GM12891 (cell line): ENCODE data around the gene GNAL.

Source experiments
- DNase-seq: peaks from one replicate; pipeline ENCODE4 v3.0.0; 2011; ENCODE audit warnings: low spot score; ENCODE audit not compliant: insufficient read length
- FAIRE-seq: peaks from 2 replicates; lab custom pipeline; 2011; peaks lifted over from hg19 to GRCh38; lab: Jason Lieb, UNC
- PAX5 ChIP-seq: IDR thresholded peaks from 2 replicates; pipeline ENCODE4 v1.6.1; 2011; ENCODE audit warnings: low read length, moderate library complexity, mild to moderate bottlenecking; ENCODE audit not compliant: insufficient read depth, severe bottlenecking
- POLR2A ChIP-seq: IDR thresholded peaks from 2 replicates; pipeline ENCODE4 v1.6.1; 2011; ENCODE audit warnings: low read depth, low read length, control low read depth
- POLR2AphosphoS5 ChIP-seq: IDR thresholded peaks from 2 replicates; pipeline ENCODE4 v1.6.1; 2011; ENCODE audit warnings: low read depth, low read length, control low read depth
- POU2F2 ChIP-seq: IDR thresholded peaks from 2 replicates; pipeline ENCODE4 v1.6.1; 2011; ENCODE audit warnings: low read depth, mild to moderate bottlenecking, control low read depth, low read length, moderate library complexity
- SPI1 ChIP-seq: IDR thresholded peaks from 2 replicates; pipeline ENCODE4 v1.6.1; 2011; ENCODE audit warnings: low read depth, low read length, control low read depth
- TAF1 ChIP-seq: IDR thresholded peaks from 2 replicates; pipeline ENCODE4 v1.6.1; 2011; ENCODE audit warnings: low read depth, low read length, control low read depth

Gene GNAL

DNA sequence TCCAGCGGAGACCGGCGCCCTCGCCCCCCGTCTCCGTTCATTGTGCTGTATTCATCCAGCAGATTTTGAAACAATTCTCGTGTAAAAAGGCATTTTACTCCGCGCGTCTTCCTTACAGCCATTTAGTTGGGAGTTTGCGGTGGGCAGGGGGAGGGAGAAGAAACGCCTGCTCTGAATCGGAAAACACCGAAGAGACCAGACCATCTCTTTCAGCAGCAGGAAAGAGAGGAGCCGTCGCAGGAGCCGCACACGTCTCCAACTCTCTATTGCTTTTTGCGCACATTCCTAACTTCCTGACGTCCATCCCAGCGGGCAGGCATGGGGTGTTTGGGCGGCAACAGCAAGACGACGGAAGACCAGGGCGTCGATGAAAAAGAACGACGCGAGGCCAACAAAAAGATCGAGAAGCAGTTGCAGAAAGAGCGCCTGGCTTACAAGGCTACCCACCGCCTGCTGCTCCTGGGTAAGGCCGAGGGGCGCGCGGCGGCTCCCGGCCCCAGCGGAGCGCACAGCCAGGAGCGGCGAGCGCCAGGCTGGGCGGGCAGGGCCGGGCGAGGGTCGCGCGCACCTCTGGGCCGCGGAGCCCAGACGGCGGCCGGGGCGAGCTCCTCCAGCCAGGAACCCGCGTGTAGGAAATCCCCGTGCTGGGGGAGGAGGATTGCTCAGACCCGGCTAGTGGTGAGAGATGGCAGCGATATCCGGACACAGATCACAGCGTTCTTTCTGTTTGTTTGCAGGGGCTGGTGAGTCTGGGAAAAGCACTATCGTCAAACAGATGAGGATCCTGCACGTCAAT is 63.2 kb downstream of the GNAL start:
- DNase-seq (no peak), FAIRE-seq (no peak)
- no peak for TF ChIP-seq TAF1
- TF ChIP-seq POLR2A, result no peak
- no peak for TF ChIP-seq SPI1
- TF ChIP-seq POU2F2, result no peak
- TF ChIP-seq POLR2AphosphoS5, result no peak
- no peak for TF ChIP-seq PAX5

DNA sequence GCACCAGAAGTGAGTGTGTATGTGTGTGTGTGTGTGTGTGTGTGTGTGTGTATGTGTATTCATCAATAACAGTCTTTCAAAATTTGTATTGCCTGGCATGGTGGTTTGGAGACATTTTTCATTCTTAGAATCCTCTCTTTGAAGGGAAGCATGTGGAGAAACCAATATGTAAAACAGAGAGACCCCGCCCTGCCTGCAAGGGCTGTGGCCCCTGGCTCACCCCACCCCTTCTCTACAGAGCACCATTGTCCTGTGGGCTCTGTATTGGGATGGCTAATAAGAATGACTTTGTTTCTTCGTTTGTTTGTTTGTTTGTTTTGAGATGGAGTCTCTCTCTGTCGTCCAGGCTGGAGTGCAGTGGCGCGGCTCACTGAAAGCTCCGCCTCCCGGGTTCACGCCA is 65.9 kb downstream of the GNAL start:
- TF ChIP-seq POU2F2 (no peak), TAF1 (no peak), POLR2AphosphoS5 (no peak), POLR2A (no peak), SPI1 (no peak), PAX5 (no peak)
- no peak for FAIRE-seq

DNA sequence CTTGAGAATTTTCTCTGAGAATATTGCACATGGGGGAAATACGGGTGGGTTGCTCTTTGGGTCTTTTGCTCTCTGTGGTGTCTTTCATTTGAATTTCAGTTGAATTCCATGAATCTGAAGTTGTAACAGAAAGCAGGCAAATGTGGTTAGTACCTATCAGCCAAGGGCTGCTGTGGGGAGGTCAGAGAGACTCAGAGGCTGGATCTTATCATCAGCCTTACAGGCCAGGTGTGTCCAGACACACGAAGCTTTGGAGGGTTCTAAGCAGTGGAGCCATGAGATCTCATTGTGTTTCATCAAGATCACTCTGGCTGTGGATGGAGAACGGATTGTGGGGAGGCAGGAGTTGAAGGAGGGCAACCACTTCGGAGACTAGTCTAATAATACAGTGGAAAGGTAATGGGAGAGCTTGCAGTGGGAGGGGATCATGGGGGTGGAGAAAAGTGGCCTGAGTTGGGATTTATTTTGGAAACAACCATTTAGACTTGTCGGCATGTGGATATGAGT is 68.1 kb downstream of the GNAL start:
- FAIRE-seq, result no peak
- no peak for DNase-seq
- TF ChIP-seq PAX5, result no peak
- no peak for TF ChIP-seq SPI1
- no peak for TF ChIP-seq POU2F2
- TF ChIP-seq POLR2AphosphoS5, result no peak
- no peak for TF ChIP-seq POLR2A
- no peak for TF ChIP-seq TAF1

More for the DNA sequence above, 65.9 kb downstream of the GNAL start:
- no peak for DNase-seq

DNA sequence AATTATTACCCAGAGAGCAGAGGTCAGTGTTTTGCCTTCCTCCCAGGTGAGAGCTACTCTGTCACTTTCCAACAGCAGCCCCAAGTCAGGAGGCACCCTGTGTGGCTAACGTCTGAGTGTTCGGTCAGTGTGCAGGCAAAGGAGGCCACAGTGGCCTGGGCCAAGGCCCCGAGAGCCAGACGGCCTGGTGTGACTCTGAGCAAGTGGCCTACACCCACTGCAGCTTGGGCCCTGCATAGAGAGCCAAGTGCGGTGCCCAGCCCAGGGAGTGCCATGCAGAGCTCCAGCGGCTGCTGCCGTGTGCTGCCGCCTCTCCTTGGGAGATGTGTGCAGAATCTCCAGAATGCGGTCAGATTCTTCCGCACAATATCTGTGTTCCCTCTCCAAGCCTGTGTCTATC is 70.4 kb downstream of the GNAL start:
- DNase-seq (no peak), FAIRE-seq (no peak)
- TF ChIP-seq SPI1 (no peak), POLR2AphosphoS5 (no peak), POLR2A (no peak), POU2F2 (no peak), PAX5 (no peak), TAF1 (no peak)

DNA sequence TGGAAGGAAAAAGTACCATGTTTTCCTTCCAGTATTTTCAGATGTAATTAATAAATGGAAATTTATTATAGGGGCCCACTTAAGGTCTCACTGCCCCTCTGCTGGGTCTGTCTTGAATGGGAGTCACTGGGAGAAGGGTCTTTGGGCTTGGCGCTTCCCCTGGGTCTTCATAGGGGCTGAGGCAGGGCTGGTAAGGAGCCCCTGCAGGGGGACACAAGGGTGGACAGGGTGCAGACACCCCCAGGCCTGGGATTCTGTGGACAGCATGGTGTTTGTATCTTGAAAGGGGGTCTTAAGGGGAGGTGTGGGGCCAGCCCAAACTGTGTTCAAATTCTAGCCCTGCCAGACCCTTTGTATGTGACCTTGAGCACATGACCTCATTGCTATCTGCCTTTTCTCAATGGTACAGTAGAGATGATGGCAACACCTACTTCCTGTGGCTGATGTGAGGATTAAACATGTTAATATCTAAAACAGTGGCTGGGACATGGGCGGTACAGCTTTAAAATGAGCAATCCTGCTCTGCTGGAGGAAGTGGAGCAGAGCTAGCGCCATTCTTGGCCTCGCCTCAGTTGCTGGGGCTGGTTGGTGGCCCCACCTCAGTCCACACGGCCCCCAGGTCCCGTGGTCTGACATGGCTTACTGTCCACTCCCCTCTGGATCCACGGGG is 71.6 kb downstream of the GNAL start:
- DNase-seq (no peak), FAIRE-seq (no peak)
- no peak for TF ChIP-seq POU2F2
- no peak for TF ChIP-seq SPI1
- no peak for TF ChIP-seq PAX5
- TF ChIP-seq POLR2A, result no peak
- no peak for TF ChIP-seq TAF1
- TF ChIP-seq POLR2AphosphoS5, result no peak

DNA sequence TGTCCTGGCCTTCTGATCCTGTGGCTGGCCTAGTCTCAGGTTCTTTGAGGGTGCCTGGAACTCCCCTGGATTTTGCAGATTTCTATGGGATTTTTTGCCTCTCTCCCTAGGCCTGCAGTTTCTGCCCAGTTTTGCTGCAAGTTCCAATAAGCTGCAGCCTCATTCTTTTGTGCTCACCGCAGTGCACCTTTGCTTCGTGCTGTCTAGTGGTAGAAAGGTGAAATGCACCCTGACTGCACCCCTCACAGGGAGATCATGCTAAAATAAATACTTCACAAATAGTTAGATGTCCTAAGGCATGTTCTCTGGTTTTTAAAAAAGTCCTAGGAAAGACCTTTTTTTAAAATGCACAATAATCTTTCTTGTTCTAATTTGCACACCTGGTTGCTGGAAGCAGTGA is 72.5 kb downstream of the GNAL start:
- TF ChIP-seq SPI1 (no peak), POLR2AphosphoS5 (no peak), POU2F2 (no peak), POLR2A (no peak), TAF1 (no peak), PAX5 (no peak)
- no peak for DNase-seq
- no peak for FAIRE-seq

DNA sequence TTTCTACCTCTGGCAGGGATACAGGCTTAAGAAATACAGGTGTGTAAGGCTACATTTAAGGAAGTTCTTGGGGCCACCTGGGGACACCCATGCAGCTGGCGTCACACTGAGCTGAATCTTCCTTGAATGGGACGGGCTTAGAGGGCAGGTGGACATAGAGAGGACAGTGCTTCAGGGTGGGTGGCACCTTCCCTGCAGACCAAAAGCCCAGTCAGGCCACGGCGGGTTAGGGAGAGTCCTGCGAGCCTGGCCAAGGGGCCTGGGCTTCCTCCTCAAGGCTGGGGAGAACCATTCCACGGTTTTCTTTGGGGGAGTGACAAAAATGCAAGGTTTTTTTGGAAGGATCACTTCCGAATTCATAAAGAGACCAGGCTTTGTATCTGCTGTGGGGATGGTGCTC is 73.4 kb downstream of the GNAL start:
- TF ChIP-seq POLR2AphosphoS5 (no peak), SPI1 (no peak), POLR2A (no peak), PAX5 (no peak), TAF1 (no peak), POU2F2 (no peak)
- DNase-seq, result no peak
- FAIRE-seq, result no peak

DNA sequence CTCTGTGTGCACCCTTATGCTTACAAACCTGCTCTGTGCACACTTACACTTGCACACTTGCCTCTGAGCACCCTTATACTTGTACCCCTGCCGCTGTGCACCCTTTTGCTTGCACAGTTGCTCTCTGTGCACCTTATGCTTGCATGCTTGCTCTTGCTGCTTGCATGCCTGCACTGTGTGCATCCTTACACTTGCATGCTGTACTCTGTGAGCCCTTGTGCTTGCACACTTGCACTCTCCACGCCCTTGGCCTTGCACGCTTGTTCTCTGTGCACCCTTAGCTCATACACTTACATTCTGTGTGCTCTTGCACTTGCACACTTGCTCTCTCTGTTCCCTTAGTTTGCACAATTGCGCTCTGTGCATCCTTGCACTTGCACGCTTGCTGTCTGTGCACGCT is 78.3 kb downstream of the GNAL start:
- no peak for FAIRE-seq

DNA sequence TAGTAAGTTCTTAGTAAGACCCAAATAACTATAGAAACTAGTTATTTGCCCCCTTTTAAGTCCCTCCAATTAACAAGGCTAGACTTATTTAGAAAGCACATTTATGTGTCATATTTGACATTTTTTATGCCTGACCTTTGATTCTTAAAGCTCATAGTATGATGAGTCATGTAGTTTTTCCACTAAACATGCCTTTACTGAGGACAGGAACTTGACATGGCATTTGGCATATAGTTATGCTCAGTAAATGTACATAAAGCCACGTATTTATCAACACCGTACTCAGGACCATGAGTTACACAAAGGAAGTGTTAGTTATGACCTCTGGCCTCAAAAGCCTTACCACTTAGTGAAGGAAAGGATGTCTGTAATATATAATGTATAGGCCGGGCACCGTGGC is 78.9 kb downstream of the GNAL start:
- no peak for TF ChIP-seq SPI1
- FAIRE-seq, result no peak
- no peak for DNase-seq

More for the DNA sequence above, 78.3 kb downstream of the GNAL start:
- TF ChIP-seq POLR2A, result no peak
- no peak for TF ChIP-seq POU2F2
- no peak for TF ChIP-seq POLR2AphosphoS5
- no peak for TF ChIP-seq SPI1
- no peak for DNase-seq
